ENCODE measurements around the gene SHQ1. TPM values are rescaled to one million over a fixed set of nuclear protein-coding genes. Genes with fewer than 3 reads are reported as not detected.

The SHQ1 gene
- total RNA-seq, 2 experiments from 2014 or later, result 9.4 to 13.1 TPM

- intact Hi-C loops (cut with DNase I, micrococcal nuclease), result no loop called here
- H3K27me3 ChIP-seq (ENCODE audit: control insufficient read depth in 1 of 2, insufficient read depth in 2 of 2, low read length in 2 of 2), result peaks cover 3 to 5% of the 10 kb centered on the region in 2 experiments
- peaks cover 6% of the 10 kb centered on the region for H3K27me3 Mint-ChIP-seq
- POLR2A ChIA-PET, result no interaction called here
- H3K4me1 ChIP-seq (ENCODE audit: insufficient read depth, low read length), result no peaks in the 10 kb centered on the region
- no peak overlapping the region for H3K4me3 ChIP-seq (ENCODE audit: low read length)
- no peaks in the 10 kb centered on the region for H3K4me1 Mint-ChIP-seq (ENCODE audit: low read depth)
- no peak for DNase-seq
- CTCF ChIA-PET, result no interaction called here
- no peaks in the 10 kb centered on the region for H3K9me3 ChIP-seq (ENCODE audit: control insufficient read depth in 1 of 2, insufficient read depth in 1 of 2, low read length in 2 of 2)
- H3K36me3 ChIP-seq (ENCODE audit: insufficient read depth, low read length), result no peaks in the 10 kb centered on the region
- H3K27ac Mint-ChIP-seq, result no peak overlapping the region
- TF ChIP-seq, protein P1, sequence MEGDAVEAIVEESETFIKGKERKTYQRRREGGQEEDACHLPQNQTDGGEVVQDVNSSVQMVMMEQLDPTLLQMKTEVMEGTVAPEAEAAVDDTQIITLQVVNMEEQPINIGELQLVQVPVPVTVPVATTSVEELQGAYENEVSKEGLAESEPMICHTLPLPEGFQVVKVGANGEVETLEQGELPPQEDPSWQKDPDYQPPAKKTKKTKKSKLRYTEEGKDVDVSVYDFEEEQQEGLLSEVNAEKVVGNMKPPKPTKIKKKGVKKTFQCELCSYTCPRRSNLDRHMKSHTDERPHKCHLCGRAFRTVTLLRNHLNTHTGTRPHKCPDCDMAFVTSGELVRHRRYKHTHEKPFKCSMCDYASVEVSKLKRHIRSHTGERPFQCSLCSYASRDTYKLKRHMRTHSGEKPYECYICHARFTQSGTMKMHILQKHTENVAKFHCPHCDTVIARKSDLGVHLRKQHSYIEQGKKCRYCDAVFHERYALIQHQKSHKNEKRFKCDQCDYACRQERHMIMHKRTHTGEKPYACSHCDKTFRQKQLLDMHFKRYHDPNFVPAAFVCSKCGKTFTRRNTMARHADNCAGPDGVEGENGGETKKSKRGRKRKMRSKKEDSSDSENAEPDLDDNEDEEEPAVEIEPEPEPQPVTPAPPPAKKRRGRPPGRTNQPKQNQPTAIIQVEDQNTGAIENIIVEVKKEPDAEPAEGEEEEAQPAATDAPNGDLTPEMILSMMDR (IDR thresholded peaks at IDR 0.05), result no peak
- no peak for ATAC-seq (ENCODE audit: poor library complexity)
- H3K27ac ChIP-seq (ENCODE audit: low read depth in 1 of 2, low read length in 2 of 2), result no peak overlapping the region
- no peaks in the 10 kb centered on the region for H3K36me3 Mint-ChIP-seq (ENCODE audit: low read depth)
- no peaks in the 10 kb centered on the region for H3K9me3 Mint-ChIP-seq
- H3K4me3 Mint-ChIP-seq, result no peak overlapping the region
These were observed 23.9 kb upstream of the SHQ1 start for GRCh38 chr3:72872183-72872582.

GRCh38 chr3:72862314-72863090, 14.3 kb upstream of the SHQ1 start:
- ATAC-seq (ENCODE audit: poor library complexity), result no peak
- Histone ChIP-seq H3K9me3 (ENCODE audit: control insufficient read depth in 1 of 2, insufficient read depth in 1 of 2, low read length in 2 of 2) (no peaks in the 10 kb centered on the region), H3K36me3 (ENCODE audit: insufficient read depth, low read length) (no peaks in the 10 kb centered on the region), H3K27me3 (ENCODE audit: control insufficient read depth in 1 of 2, insufficient read depth in 2 of 2, low read length in 2 of 2) (no peaks in the 10 kb centered on the region), H3K27ac (ENCODE audit: low read depth in 1 of 2, low read length in 2 of 2) (no peak overlapping the region), H3K4me3 (ENCODE audit: low read length) (no peak overlapping the region), H3K4me1 (ENCODE audit: insufficient read depth, low read length) (no peaks in the 10 kb centered on the region)
- Mint-ChIP-seq H3K27me3 (no peaks in the 10 kb centered on the region), H3K27ac (no peak overlapping the region), H3K4me1 (ENCODE audit: low read depth) (no peaks in the 10 kb centered on the region), H3K4me3 (no peak overlapping the region), H3K36me3 (ENCODE audit: low read depth) (no peaks in the 10 kb centered on the region), H3K9me3 (no peaks in the 10 kb centered on the region)
- CTCF ChIA-PET, result no interaction called here
- no peak for DNase-seq
- POLR2A ChIA-PET, result no interaction called here
- TF ChIP-seq, protein P1 (IDR thresholded peaks at IDR 0.05), result no peak
- intact Hi-C loops (cut with DNase I, micrococcal nuclease), result no loop called here

DNA sequence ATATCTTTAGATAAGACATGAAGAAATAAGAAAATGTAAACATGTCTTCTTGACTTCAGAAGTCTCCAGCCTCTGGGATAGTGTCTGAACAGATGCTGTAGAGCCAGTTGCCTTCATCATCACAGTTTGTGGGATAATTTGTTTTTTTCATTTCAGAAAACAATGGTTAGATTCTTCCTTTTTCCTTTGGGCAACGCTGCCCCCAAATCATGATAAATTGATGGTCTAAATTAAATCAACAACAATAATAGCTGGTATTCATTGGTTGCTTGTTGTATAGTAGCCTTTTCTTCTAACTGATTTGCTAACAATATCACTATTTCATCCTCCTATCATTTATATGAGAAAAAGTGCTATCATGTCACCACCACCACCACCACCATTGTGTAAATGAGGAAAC, 12.6 kb upstream of the SHQ1 start:
- TF ChIP-seq, protein P1 (IDR thresholded peaks at IDR 0.05), result no peak
- Mint-ChIP-seq H3K36me3 (ENCODE audit: low read depth) (no peaks in the 10 kb centered on the region), H3K27ac (no peak overlapping the region), H3K4me1 (ENCODE audit: low read depth) (no peaks in the 10 kb centered on the region), H3K4me3 (no peak overlapping the region), H3K9me3 (no peaks in the 10 kb centered on the region), H3K27me3 (no peaks in the 10 kb centered on the region)
- Histone ChIP-seq H3K36me3 (ENCODE audit: insufficient read depth, low read length) (no peaks in the 10 kb centered on the region), H3K27ac (ENCODE audit: low read depth in 1 of 2, low read length in 2 of 2) (no peak overlapping the region), H3K9me3 (ENCODE audit: control insufficient read depth in 1 of 2, insufficient read depth in 1 of 2, low read length in 2 of 2) (no peaks in the 10 kb centered on the region), H3K27me3 (ENCODE audit: control insufficient read depth in 1 of 2, insufficient read depth in 2 of 2, low read length in 2 of 2) (no peaks in the 10 kb centered on the region), H3K4me3 (ENCODE audit: low read length) (no peak overlapping the region), H3K4me1 (ENCODE audit: insufficient read depth, low read length) (no peaks in the 10 kb centered on the region)
- intact Hi-C loops (cut with DNase I, micrococcal nuclease), result no loop called here
- DNase-seq (no peak), ATAC-seq (ENCODE audit: poor library complexity) (no peak)
- POLR2A ChIA-PET, result no interaction called here
- CTCF ChIA-PET, result no interaction called here
